MG63 (cell line): Measurements from ENCODE around the gene ACAP1. TPM values are rescaled to one million over a fixed set of nuclear protein-coding genes. Genes with fewer than 3 reads are reported as not detected.
"Not testable (repeated sequence)": the region's sequence is repeated elsewhere in the genome, so short reads cannot be mapped to it uniquely, and the experiment has no call there.

Experiments
- DNase-seq: peaks from one replicate; pipeline ENCODE4 v3.0.0-alpha.2; 2020
- H3K27me3 ChIP-seq: fragments of 250-450 bp; sonication (Bioruptor Pico); 2 replicates; pipeline ENCODE4 v1.5.1; 2020; ENCODE audit warnings: mild to moderate bottlenecking, moderate library complexity
- H3K36me3 ChIP-seq: fragments of 250-450 bp; sonication (Bioruptor Pico); 2 replicates; pipeline ENCODE4 v1.5.1; 2020; ENCODE audit warnings: mild to moderate bottlenecking, moderate library complexity
- H3K4me3 ChIP-seq: fragments of 250-450 bp; sonication (Bioruptor Pico); 2 replicates; pipeline ENCODE4 v1.5.1; 2020; ENCODE audit warnings: mild to moderate bottlenecking, moderate library complexity
- H3K9me3 ChIP-seq: fragments of 250-450 bp; sonication (Bioruptor Pico); 2 replicates; pipeline ENCODE4 v1.5.1; 2020; ENCODE audit warnings: mild to moderate bottlenecking, moderate library complexity
- total RNA-seq: library from RNA; depleted of rRNA; stranded (reverse); fragments of >200 nt; shearing (Covaris generic); gene quantifications from 2 replicates; pipeline ENCODE4 v1.2.3, GENCODE V29; 2014; ENCODE audit warnings: low replicate concordance

Gene ACAP1
- total RNA-seq, 1 experiment from 2014 or later, result 0.20 TPM

- Histone ChIP-seq H3K4me3 (no peak overlapping the region), H3K27me3 (no peaks in the 10 kb centered on the region), H3K36me3 (peaks cover 2% of the 10 kb centered on the region), H3K9me3 (no peaks in the 10 kb centered on the region)
- no peak for DNase-seq
Observed at GRCh38 chr17:7322520-7323194, 13.7 kb upstream of the ACAP1 start.

GRCh38 chr17:7323731-7324437 is 12.4 kb upstream of the ACAP1 start:
- DNase-seq, result no peak
- peaks cover 2% of the 10 kb centered on the region for H3K36me3 ChIP-seq

GRCh38 chr17:7324438-7324779 is 11.9 kb upstream of the ACAP1 start:
- H3K36me3 ChIP-seq, result peaks cover 2% of the 10 kb centered on the region; the same call in 1 of the 2 replicates
- no peak overlapping the region for H3K4me3 ChIP-seq
- H3K27me3 ChIP-seq, result no peaks in the 10 kb centered on the region
- H3K9me3 ChIP-seq, result no peaks in the 10 kb centered on the region
- DNase-seq, result no peak

More at GRCh38 chr17:7323731-7324437, 12.4 kb upstream of the ACAP1 start:
- H3K4me3 ChIP-seq, result no peak overlapping the region
- no peaks in the 10 kb centered on the region for H3K27me3 ChIP-seq
- no peaks in the 10 kb centered on the region for H3K9me3 ChIP-seq

- Histone ChIP-seq H3K27me3 (no peaks in the 10 kb centered on the region), H3K9me3 (no peaks in the 10 kb centered on the region), H3K36me3 (peaks cover 2% of the 10 kb centered on the region; the same call in 1 of the 2 replicates), H3K4me3 (no peak overlapping the region)
- DNase-seq, result no peak
Observed at GRCh38 chr17:7325031-7325528, 11.2 kb upstream of the ACAP1 start.

GRCh38 chr17:7326186-7326585 is 10.1 kb upstream of the ACAP1 start:
- H3K27me3 ChIP-seq, result no peaks in the 10 kb centered on the region
- no peak for DNase-seq
- no peaks in the 10 kb centered on the region for H3K9me3 ChIP-seq

GRCh38 chr17:7327056-7327455 is 9.3 kb upstream of the ACAP1 start:
- H3K36me3 ChIP-seq, result no peaks in the 10 kb centered on the region
- no peaks in the 10 kb centered on the region for H3K27me3 ChIP-seq
- no peak overlapping the region for H3K4me3 ChIP-seq
- DNase-seq, result no peak
- no peaks in the 10 kb centered on the region for H3K9me3 ChIP-seq

More at GRCh38 chr17:7326186-7326585, 10.1 kb upstream of the ACAP1 start:
- Histone ChIP-seq H3K4me3 (no peak overlapping the region), H3K36me3 (peaks cover 2% of the 10 kb centered on the region; the same call in 1 of the 2 replicates)

GRCh38 chr17:7327501-7327900 is 8.8 kb upstream of the ACAP1 start:
- Histone ChIP-seq H3K27me3 (no peaks in the 10 kb centered on the region), H3K4me3 (no peak overlapping the region), H3K36me3 (no peaks in the 10 kb centered on the region), H3K9me3 (no peaks in the 10 kb centered on the region)
- no peak for DNase-seq

- DNase-seq, result no peak
- Histone ChIP-seq H3K4me3 (peak overlapping the region; percentile 76), H3K9me3 (no peaks in the 10 kb centered on the region), H3K27me3 (no peaks in the 10 kb centered on the region), H3K36me3 (no peaks in the 10 kb centered on the region)
Observed at GRCh38 chr17:7328009-7328408, 8.3 kb upstream of the ACAP1 start.

- Histone ChIP-seq H3K4me3 (peak within 1 kb of the TSS; percentile 76), H3K9me3 (no peaks in the 10 kb centered on the region)
- no peak for DNase-seq
Observed at GRCh38 chr17:7328840-7329373, 7.4 kb upstream of the ACAP1 start, which contains the start of gene NEURL4. Gene NEURL4 (minus strand): TSS chr17:7329335. CDS start chr17:7329312, 23 bp downstream.

GRCh38 chr17:7329374-7329996 is 6.8 kb upstream of the ACAP1 start:
- no peaks in the 10 kb centered on the region for H3K36me3 ChIP-seq
- peak overlapping the region; percentile 76 for H3K4me3 ChIP-seq
- peak; percentile 96 for DNase-seq
- H3K27me3 ChIP-seq, result no peaks in the 10 kb centered on the region
- no peaks in the 10 kb centered on the region for H3K9me3 ChIP-seq

More at GRCh38 chr17:7328840-7329373, 7.4 kb upstream of the ACAP1 start, which contains the start of gene NEURL4:
- no peaks in the 10 kb centered on the region for H3K27me3 ChIP-seq
- H3K36me3 ChIP-seq, result no peaks in the 10 kb centered on the region

- Histone ChIP-seq H3K36me3 (no peaks in the 10 kb centered on the region), H3K9me3 (no peaks in the 10 kb centered on the region), H3K27me3 (no peaks in the 10 kb centered on the region), H3K4me3 (peak overlapping the region; percentile 76)
- peak; percentile 78 for DNase-seq
Observed at GRCh38 chr17:7329997-7330637, 6.2 kb upstream of the ACAP1 start.

GRCh38 chr17:7330638-7331015 is 5.7 kb upstream of the ACAP1 start:
- Histone ChIP-seq H3K27me3 (no peaks in the 10 kb centered on the region), H3K36me3 (no peaks in the 10 kb centered on the region), H3K9me3 (no peaks in the 10 kb centered on the region), H3K4me3 (peak overlapping the region; percentile 76)
- no peak for DNase-seq

GRCh38 chr17:7332111-7332510 is 4.2 kb upstream of the ACAP1 start:
- no peaks in the 10 kb centered on the region for H3K36me3 ChIP-seq
- H3K27me3 ChIP-seq, result no peaks in the 10 kb centered on the region
- no peak for DNase-seq
- no peak overlapping the region for H3K4me3 ChIP-seq
- no peaks in the 10 kb centered on the region for H3K9me3 ChIP-seq

GRCh38 chr17:7332600-7333069 is 3.7 kb upstream of the ACAP1 start:
- DNase-seq, H3K27me3 ChIP-seq, H3K9me3 ChIP-seq, H3K4me3 ChIP-seq, H3K36me3 ChIP-seq: not testable (repeated sequence)

GRCh38 chr17:7334938-7335538 is 1.3 kb upstream of the ACAP1 start:
- H3K27me3 ChIP-seq, result no peaks in the 10 kb centered on the region
- no peaks in the 10 kb centered on the region for H3K36me3 ChIP-seq
- DNase-seq, result no peak
- no peaks in the 10 kb centered on the region for H3K9me3 ChIP-seq
- no peak overlapping the region for H3K4me3 ChIP-seq

- H3K27me3 ChIP-seq, DNase-seq, H3K36me3 ChIP-seq, H3K4me3 ChIP-seq, H3K9me3 ChIP-seq: not testable (repeated sequence)
Observed at GRCh38 chr17:7335765-7336164, 564 bp upstream of the ACAP1 start.
